Erythroblast (primary cell): Measurements from ENCODE around the gene EPOP.

Experiments used
- GATA1 ChIP-seq: IDR thresholded peaks from 2 replicates; pipeline ENCODE4 v1.6.1; 2011; ENCODE audit warnings: low read depth, mild to moderate bottlenecking, control low read depth, low read length, moderate library complexity
- POLR2A ChIP-seq: IDR thresholded peaks from 2 replicates; pipeline ENCODE4 v1.6.1; 2011; ENCODE audit warnings: mild to moderate bottlenecking, low read length

DNA sequence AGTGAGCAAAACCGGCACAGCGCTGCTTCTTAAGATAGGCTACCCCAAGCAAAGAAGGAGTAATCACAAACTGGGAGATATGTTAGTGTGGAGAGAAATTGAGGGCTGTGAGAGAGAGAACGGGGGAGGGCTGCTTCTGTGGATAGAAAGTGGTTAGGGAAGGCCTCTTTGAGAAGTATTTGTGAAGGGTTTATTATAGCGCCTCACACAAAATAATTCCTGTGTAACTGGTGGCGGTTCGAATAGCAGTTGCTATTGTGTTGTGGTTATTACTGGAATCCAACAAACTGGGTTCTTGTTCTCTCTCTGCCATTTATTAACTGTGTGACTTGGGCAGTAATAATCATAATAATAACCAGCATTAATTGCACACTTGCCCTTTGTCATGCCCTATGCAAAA is 46.2 kb upstream of the EPOP start:
- TF ChIP-seq POLR2A (no peak), GATA1 (no peak)
